Measurements from ENCODE around the gene NFIX.
A peak's percentile ranks its signal among the peaks of the same experiment; 100 is the strongest.

NFIX gene

DNA sequence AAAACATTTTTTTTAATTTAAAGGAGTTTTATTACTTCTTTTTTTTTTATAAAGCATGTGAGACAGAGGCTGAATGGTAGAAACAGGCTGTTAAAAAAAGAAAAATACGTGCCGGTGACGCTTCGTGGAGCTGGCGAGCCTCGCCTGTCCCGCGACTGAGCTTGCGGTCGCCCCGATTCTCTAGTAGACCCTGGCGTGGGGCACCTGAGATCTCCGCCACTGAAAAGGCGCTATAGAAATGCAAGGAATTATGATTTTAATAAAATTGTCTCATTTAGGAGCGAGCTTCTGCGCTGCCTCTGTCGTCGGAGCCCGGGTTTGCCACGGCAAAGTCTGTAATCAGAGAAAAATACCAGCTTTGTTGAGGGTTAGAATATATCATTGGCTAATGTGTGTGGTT, 18.4 kb downstream of the NFIX start:
- Histone ChIP-seq H3K9me3 (ENCODE audit: control insufficient read depth, low read length) (no peaks in the 10 kb centered on the region), H3K4me3 (ENCODE audit: low read length) (peak overlapping the region; percentile 82), H3K9ac (ENCODE audit: low read length) (peak overlapping the region; percentile 97), H3K4me1 (ENCODE audit: control insufficient read depth, insufficient read depth, low read length) (peaks cover 86% of the 10 kb centered on the region), H3K27me3 (replicated peaks; ENCODE audit: control insufficient read depth, insufficient read depth, low read length) (no peaks in the 10 kb centered on the region), H3K36me3 (ENCODE audit: control insufficient read depth, insufficient read depth, low read length, severe bottlenecking) (peaks cover 6% of the 10 kb centered on the region)
- no peak for DNase-seq (ENCODE audit: low read depth)

DNA sequence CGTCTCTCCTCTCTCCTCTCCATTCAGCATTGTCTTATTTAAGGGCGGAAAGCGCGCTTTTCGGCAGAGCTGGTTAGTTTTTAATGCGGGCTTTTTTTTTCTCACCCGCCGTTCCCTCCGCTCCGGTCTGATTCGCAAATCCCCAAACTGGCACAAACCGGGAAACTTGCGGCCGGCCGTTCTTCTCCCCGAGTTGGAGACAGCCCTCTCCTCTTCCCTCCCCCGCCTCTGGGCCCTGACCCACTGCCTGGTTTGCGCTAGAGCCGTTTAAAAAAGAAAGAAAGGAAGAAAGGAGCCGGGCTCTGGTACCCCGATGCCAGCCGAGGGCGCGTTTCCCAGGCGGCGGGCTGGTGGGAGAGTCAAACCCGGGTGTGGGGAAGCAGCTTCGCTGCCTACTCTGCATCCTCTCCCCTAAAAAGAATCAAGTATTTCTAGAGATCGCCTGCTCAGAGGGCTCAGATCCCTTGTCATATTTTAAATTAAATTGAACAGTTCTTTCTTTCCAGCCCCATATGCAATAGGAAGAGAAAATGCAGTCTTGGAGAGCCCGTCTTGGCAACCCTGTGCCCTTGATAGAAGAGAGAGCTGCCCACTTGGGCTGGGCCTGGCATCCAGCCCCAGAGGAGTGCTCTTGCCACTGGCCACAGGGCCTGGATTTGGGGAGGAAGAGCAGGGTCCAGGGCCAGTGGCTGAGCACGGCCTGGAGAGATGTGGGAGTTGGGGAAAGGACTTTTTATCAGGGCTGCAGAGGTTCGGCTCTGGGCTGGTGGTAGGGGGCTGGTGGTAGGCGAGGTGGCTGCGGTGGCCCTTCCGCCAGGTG, 19.0 kb downstream of the NFIX start:
- Histone ChIP-seq H3K4me1 (ENCODE audit: control insufficient read depth, insufficient read depth, low read length) (peaks cover 89% of the 10 kb centered on the region), H3K9me3 (ENCODE audit: control insufficient read depth, low read length) (no peaks in the 10 kb centered on the region), H3K9ac (ENCODE audit: low read length) (peak overlapping the region; percentile 97), H3K4me3 (ENCODE audit: low read length) (peak overlapping the region; percentile 82), H3K27me3 (replicated peaks; ENCODE audit: control insufficient read depth, insufficient read depth, low read length) (no peaks in the 10 kb centered on the region), H3K36me3 (ENCODE audit: control insufficient read depth, insufficient read depth, low read length, severe bottlenecking) (no peaks in the 10 kb centered on the region)
- no peak for DNase-seq (ENCODE audit: low read depth)

DNA sequence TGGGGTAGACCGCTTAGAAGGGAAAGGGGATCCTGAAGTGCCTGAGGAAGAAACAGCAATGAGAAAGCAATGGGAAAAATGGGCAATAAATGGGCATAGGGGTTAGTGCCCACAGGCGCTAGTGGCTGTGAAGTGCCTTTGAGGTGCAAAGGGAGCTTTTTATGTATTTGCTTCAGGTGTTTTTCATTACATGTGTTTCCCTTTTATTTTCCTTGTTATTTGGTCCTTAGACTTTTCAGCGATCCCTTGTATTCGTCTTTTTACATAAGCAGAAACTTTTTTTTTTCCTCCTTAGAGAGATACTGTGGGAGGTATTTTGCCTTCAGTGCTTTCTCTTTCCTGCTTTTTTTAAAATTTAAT, 19.6 kb downstream of the NFIX start:
- H3K36me3 ChIP-seq (ENCODE audit: control insufficient read depth, insufficient read depth, low read length, severe bottlenecking) = no peaks in the 10 kb centered on the region
- peaks cover 89% of the 10 kb centered on the region for H3K4me1 ChIP-seq (ENCODE audit: control insufficient read depth, insufficient read depth, low read length)
- peak overlapping the region; percentile 82 for H3K4me3 ChIP-seq (ENCODE audit: low read length)
- peak overlapping the region; percentile 97 for H3K9ac ChIP-seq (ENCODE audit: low read length)
- H3K9me3 ChIP-seq (ENCODE audit: control insufficient read depth, low read length) = no peaks in the 10 kb centered on the region
- H3K27me3 ChIP-seq (replicated peaks; ENCODE audit: control insufficient read depth, insufficient read depth, low read length) = no peaks in the 10 kb centered on the region
- DNase-seq (ENCODE audit: low read depth) = no peak

DNA sequence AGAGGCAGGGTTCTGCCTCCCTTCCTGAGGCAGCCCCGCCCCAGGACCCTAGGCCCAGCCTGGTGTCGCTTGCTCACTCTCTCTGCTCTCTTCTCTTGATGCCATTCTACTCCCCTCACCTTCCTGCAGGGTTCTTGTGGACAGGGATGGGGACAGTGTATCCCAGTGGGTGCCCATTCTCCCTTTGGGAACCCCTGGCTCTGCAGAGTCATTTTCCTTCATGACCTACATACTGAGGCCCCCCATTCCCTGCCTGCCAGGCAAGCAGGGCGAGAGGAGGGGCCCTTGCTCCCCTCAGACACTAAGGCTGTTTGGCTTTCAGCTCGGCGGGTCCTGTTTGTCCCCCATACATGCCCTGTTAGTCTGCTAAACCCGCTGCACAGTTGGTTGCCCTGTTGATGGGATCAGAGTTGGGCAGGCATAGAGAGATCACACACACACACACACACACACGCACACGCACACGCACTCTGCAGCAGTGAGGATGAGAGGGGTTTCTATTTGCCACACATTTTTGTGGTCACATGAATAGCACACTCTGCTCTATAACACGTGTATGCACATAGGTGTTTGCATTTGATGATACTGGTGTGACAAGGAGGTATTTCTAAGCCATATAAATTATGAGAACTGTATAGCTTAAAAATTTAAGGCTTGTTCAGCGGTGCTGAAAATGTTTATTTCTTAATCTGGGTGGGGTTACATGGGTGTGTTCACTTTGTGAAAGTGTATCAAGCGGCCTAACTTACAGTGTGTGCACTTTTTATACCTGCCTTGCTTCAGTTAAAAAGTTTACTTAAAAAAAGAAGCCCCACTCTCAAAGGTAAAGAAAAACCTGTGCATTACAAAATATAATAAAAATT, 20.3 kb downstream of the NFIX start:
- peaks cover 89% of the 10 kb centered on the region for H3K4me1 ChIP-seq (ENCODE audit: control insufficient read depth, insufficient read depth, low read length)
- peak overlapping the region; percentile 97 for H3K9ac ChIP-seq (ENCODE audit: low read length)
- H3K9me3 ChIP-seq (ENCODE audit: control insufficient read depth, low read length) = no peaks in the 10 kb centered on the region
- H3K27me3 ChIP-seq (replicated peaks; ENCODE audit: control insufficient read depth, insufficient read depth, low read length) = no peaks in the 10 kb centered on the region
- no peaks in the 10 kb centered on the region for H3K36me3 ChIP-seq (ENCODE audit: control insufficient read depth, insufficient read depth, low read length, severe bottlenecking)
- peak overlapping the region; percentile 82 for H3K4me3 ChIP-seq (ENCODE audit: low read length)
- DNase-seq (ENCODE audit: low read depth) = no peak

DNA sequence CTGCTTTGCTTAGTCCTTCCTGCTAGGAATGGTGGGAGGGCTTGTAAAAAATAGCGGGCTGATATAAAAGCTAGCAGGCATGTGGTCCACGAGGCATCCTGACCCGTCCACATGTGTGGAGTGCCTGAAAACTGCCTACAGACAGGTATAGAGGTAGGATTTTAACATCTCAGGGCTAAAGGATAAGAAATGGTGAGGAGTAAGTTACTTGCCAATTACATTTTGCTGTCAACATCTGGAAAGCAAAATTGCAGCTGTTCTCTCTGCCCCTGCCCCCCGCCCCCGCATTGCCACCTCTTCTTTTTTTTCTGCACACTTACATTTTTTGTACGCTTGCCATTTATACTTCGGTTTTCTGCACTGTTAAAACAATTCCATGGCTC, 21.0 kb downstream of the NFIX start:
- H3K9ac ChIP-seq (ENCODE audit: low read length) = peak overlapping the region; percentile 97
- no peaks in the 10 kb centered on the region for H3K27me3 ChIP-seq (replicated peaks; ENCODE audit: control insufficient read depth, insufficient read depth, low read length)
- peak overlapping the region; percentile 76 for H3K4me3 ChIP-seq (ENCODE audit: low read length)
- peaks cover 93% of the 10 kb centered on the region for H3K4me1 ChIP-seq (ENCODE audit: control insufficient read depth, insufficient read depth, low read length)
- H3K36me3 ChIP-seq (ENCODE audit: control insufficient read depth, insufficient read depth, low read length, severe bottlenecking) = no peaks in the 10 kb centered on the region
- no peaks in the 10 kb centered on the region for H3K9me3 ChIP-seq (ENCODE audit: control insufficient read depth, low read length)
- no peak for DNase-seq (ENCODE audit: low read depth)

DNA sequence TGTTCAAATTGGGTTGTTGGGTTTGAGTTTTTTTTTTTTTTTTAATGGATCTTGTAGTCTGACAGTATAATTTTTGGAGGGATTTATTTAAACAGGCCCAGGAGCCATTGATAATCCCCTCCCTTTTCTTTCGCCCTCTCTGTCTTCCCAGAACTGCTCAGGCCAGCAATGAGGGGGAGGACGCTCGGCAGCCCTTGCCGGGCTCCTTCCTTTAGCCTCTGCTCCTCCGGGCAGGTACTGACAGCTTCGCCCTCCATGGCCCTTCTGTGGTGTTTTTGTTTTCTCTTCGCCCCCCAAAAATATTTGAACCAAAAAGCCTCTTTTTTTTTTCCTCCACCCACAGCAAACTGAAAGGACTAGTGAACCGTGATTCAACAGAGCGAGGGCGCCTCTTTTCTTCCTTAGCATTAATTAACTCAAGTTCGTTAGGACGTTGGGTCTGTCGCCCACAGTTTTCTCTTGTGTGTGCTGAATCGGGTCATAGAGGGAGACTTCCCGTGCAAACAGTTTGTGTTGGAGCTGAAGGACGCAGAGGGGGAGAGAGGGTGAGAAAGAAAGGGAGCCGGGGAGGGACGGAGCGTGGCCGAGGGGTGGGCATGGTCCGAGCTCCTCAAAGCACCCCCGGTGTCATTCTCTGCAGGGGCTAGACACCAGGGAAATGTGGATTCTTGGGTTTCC, 21.5 kb downstream of the NFIX start:
- Histone ChIP-seq H3K36me3 (ENCODE audit: control insufficient read depth, insufficient read depth, low read length, severe bottlenecking) (no peaks in the 10 kb centered on the region), H3K9ac (ENCODE audit: low read length) (peak overlapping the region; percentile 97), H3K9me3 (ENCODE audit: control insufficient read depth, low read length) (no peaks in the 10 kb centered on the region), H3K4me3 (ENCODE audit: low read length) (peak overlapping the region; percentile 76), H3K27me3 (replicated peaks; ENCODE audit: control insufficient read depth, insufficient read depth, low read length) (no peaks in the 10 kb centered on the region), H3K4me1 (ENCODE audit: control insufficient read depth, insufficient read depth, low read length) (peaks cover 95% of the 10 kb centered on the region)
- no peak for DNase-seq (ENCODE audit: low read depth)

DNA sequence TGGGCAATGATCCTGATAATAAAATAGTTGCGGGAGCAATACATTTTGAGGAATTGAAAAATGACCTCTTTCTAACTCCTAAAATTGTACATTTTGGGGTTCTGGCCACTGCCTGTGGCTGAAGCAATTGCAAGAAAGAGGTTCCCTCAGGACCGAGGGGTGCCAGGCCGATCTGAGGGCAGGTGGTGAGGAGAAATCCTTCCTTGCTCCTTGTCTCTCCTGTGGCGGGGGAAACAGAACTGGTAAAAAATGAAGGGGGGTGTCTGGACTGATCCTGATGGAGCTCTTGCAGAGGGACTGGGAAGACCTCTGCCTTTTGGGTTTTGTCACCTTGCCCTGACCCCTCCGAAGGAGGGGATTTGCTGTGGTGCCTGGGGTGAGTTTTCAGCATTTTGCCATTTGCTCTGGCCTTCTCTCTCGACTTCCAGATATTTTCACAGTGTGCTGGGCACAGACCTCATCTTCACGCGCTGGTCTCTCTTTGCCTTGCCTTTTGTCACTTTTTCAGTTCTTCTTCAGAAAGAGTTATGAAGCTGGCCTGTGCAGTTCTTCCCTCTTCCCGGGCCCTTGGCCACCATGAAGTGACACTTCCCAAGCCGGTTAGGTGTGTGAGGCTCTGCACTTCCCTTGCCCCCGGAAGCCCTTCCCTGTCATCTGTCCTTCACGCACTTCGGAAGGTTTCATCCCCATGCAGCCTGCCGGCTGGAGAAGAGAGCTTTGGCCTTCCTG, 22.2 kb downstream of the NFIX start:
- DNase-seq (ENCODE audit: low read depth) = no peak
- Histone ChIP-seq H3K4me1 (ENCODE audit: control insufficient read depth, insufficient read depth, low read length) (peaks cover 95% of the 10 kb centered on the region), H3K9me3 (ENCODE audit: control insufficient read depth, low read length) (no peaks in the 10 kb centered on the region), H3K27me3 (replicated peaks; ENCODE audit: control insufficient read depth, insufficient read depth, low read length) (no peaks in the 10 kb centered on the region), H3K4me3 (ENCODE audit: low read length) (peak overlapping the region; percentile 76), H3K36me3 (ENCODE audit: control insufficient read depth, insufficient read depth, low read length, severe bottlenecking) (no peaks in the 10 kb centered on the region), H3K9ac (ENCODE audit: low read length) (peak overlapping the region; percentile 97)

DNA sequence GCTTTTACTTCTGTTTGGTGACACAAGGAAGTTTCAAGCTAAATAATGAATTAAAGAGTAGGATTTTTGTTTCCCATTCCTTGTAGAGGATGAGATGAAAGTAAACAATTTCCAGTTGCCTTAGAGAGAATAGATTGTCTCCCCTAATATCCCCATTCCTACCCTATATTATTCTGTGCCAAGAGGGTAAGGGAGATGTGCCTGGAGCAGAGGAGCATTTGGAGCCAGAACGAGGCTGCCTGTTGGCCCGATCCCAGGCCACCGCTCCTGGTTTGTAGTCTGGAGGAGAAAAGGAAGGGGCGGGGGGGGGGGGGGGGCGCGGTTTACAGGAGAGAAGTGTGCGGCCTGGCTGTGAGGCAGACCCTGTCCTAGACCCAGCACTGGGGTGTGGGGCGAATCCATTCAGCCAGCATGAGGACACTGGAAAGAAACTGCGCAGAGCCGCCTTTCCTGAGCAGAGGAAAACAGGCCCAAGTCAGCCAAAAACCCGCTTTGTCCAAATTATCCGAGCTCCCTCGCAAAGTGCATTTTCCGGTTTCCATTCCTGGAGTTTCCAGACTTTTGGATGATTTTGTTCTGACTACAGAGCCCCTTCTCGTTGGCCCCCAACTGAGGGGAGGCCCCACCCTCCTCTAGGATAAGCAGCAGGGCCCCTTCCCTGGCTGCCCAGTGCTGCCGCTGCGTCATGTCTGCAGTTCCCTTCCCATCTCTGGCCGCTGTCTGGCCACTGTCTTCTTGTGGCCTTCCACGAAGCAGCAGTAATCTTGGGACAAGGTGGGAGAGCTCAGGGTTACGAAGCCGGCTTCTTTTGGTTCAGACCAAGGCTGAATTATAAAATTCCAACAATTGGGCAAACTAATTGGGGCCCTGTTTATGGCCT, 23.0 kb downstream of the NFIX start:
- no peaks in the 10 kb centered on the region for H3K9me3 ChIP-seq (ENCODE audit: control insufficient read depth, low read length)
- H3K4me3 ChIP-seq (ENCODE audit: low read length) = peak overlapping the region; percentile 76
- H3K9ac ChIP-seq (ENCODE audit: low read length) = peak overlapping the region; percentile 97
- H3K36me3 ChIP-seq (ENCODE audit: control insufficient read depth, insufficient read depth, low read length, severe bottlenecking) = no peaks in the 10 kb centered on the region
- no peaks in the 10 kb centered on the region for H3K27me3 ChIP-seq (replicated peaks; ENCODE audit: control insufficient read depth, insufficient read depth, low read length)
- H3K4me1 ChIP-seq (ENCODE audit: control insufficient read depth, insufficient read depth, low read length) = peaks cover 87% of the 10 kb centered on the region
- DNase-seq (ENCODE audit: low read depth) = peak; percentile 12

DNA sequence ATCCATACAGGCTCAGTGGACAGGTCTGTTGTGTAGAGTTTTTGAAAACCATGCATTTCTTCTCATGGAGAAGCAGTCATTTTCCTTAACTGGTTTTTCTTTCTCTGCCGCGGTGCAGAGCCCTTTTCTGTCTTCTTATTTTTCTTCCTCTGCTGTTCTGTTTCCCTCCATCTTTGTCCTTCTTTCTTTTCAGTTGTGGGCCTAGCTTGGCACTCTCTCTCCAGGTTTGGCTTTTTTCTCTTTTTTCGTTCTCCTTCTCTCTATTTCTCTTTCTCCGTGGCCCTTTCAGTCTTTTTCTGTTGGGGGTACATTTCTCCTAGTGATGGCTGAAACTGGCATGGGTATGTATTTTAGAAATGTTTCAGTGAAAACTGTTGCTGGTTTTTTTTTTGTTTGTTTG, 24.1 kb downstream of the NFIX start:
- peak overlapping the region; percentile 51 for H3K4me3 ChIP-seq (ENCODE audit: low read length)

DNA sequence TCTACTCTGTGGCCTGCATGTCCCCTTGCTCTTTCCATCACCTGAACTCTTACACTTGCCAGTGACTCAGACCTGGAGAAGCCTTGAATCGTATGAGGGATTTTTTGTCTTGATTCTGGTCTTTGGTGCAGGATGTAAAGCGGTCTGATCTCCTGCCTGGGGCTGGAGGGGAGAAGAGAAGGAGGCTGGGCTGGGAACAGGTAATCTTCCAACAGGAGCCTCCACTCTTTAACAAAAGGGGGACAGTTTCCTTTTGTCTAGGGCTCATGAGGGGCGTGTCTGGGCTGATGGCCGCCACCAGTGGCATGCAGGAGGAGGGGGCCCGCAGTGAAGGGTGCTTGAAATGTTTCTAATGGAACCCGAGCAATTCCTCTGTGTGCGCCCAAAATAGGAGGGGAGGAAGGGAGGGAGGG, 24.7 kb downstream of the NFIX start:
- Histone ChIP-seq H3K9me3 (ENCODE audit: control insufficient read depth, low read length) (no peaks in the 10 kb centered on the region), H3K4me1 (ENCODE audit: control insufficient read depth, insufficient read depth, low read length) (peaks cover 83% of the 10 kb centered on the region), H3K27me3 (replicated peaks; ENCODE audit: control insufficient read depth, insufficient read depth, low read length) (no peaks in the 10 kb centered on the region), H3K4me3 (ENCODE audit: low read length) (no peak overlapping the region), H3K36me3 (ENCODE audit: control insufficient read depth, insufficient read depth, low read length, severe bottlenecking) (no peaks in the 10 kb centered on the region), H3K9ac (ENCODE audit: low read length) (peak overlapping the region; percentile 97)
- no peak for DNase-seq (ENCODE audit: low read depth)

More for the DNA sequence above, 24.1 kb downstream of the NFIX start:
- Histone ChIP-seq H3K4me1 (ENCODE audit: control insufficient read depth, insufficient read depth, low read length) (peaks cover 84% of the 10 kb centered on the region), H3K36me3 (ENCODE audit: control insufficient read depth, insufficient read depth, low read length, severe bottlenecking) (no peaks in the 10 kb centered on the region), H3K27me3 (replicated peaks; ENCODE audit: control insufficient read depth, insufficient read depth, low read length) (no peaks in the 10 kb centered on the region), H3K9me3 (ENCODE audit: control insufficient read depth, low read length) (no peaks in the 10 kb centered on the region), H3K9ac (ENCODE audit: low read length) (peak overlapping the region; percentile 97)
- DNase-seq (ENCODE audit: low read depth) = no peak
